ENCODE measurements around the gene COX10.

- TF ChIP-seq CTCF (optimal IDR thresholded peaks at IDR 0.05 in 1 of 3, IDR thresholded peaks at IDR 0.05 in 1 of 3, conservative IDR thresholded peaks at IDR 0.05 in 1 of 3; ENCODE audit: extremely low read depth in 1 of 3, insufficient read depth in 2 of 3, low read length in 3 of 3) (no peak), EZH2 (IDR thresholded peaks at IDR 0.05; ENCODE audit: low read length) (no peak)
These were observed 11.3 kb upstream of the COX10 start for GRCh38 chr17:14058051-14058450.

Data from keratinocyte (primary cell).